ENCODE measurements around the gene C11orf52.
"Not testable (repeated sequence)": the region's sequence is repeated elsewhere in the genome, so short reads cannot be mapped to it uniquely, and the experiment has no call there.

Gene C11orf52, protein sequence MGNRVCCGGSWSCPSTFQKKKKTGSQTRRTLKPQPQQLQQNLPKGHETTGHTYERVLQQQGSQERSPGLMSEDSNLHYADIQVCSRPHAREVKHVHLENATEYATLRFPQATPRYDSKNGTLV

DNA sequence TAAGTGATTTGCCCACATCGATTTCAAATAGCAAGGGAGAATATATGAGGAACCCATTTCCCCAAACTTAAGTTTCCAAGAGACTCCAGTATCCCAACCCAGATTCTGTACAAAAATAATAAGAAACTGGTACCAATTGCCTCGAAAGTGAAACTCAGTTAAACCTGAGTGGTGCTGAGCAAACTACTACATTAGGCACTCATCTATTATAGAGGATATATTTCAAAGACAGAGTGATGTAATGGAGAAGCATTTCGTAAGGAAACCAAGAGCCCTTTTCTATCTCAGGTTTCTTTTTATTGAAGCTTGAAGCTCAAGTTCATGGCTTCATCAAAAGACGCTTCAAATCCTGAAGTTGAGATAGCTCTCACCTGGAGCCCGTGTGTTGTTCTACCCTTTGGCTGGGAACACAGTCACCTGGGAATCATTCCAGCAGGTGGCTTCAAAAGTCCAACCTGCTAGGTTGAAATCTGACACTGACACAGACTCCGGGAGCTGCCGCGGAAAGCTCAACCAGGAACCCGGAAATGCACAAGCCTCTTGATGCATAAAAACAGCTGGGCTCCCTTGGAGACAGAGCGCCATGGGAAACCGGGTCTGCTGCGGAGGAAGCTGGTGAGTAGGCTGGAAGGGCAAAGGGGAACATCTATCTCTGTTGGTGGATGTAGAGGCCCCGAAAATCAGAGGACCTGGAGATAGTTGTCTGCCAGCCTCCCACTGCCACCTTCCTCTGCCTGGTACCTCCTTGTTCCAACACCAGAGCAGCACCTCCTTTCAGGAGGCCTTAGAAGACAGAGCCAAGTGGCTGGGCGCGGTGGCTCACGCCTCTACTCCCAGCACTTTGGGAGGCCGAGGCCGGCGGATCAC is at the start of gene C11orf52:
TSS of gene C11orf52 (plus strand) at position 524 of the 867 bp plus-strand sequence. CDS start at position 584, 60 bp downstream.
- no peak for DNase-seq

DNA sequence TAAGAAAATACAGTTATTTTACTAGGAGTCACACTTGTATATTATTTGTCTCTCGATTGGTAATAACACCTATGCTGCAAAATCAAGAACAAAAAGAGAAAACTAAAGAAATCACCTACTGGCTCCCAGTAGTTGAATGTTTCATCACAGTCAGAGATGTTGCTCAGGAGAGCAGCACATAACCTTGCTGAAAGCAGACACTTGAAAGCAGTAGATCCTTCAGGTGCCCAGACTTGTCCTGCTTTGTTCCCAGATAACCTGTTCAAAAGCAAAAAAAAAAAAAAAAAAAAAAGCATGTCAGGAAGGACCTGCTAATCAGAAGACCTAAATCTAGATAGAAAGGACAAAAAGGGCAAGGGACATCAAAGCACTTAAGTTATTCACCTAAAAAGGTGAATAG is 48.6 kb upstream of the C11orf52 start:
- no peak for DNase-seq

DNA sequence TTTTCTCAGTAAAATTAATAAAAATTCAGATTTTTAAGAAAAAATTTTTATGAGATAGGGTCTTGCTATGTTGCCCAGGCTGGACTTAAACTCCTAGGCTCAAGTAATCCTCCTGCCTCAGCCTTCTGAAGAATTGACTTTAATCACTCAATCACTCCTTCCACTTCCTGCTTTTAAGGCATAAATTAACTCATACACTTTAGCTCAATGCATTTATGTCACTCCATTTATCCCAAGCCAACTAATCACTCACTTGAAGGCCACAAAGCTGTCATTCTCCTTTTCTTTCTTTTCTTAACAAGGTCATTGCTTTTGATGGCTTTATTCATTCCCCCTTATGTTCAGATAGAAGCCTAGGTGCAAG is 48.2 kb upstream of the C11orf52 start:
- no peak for DNase-seq

DNA sequence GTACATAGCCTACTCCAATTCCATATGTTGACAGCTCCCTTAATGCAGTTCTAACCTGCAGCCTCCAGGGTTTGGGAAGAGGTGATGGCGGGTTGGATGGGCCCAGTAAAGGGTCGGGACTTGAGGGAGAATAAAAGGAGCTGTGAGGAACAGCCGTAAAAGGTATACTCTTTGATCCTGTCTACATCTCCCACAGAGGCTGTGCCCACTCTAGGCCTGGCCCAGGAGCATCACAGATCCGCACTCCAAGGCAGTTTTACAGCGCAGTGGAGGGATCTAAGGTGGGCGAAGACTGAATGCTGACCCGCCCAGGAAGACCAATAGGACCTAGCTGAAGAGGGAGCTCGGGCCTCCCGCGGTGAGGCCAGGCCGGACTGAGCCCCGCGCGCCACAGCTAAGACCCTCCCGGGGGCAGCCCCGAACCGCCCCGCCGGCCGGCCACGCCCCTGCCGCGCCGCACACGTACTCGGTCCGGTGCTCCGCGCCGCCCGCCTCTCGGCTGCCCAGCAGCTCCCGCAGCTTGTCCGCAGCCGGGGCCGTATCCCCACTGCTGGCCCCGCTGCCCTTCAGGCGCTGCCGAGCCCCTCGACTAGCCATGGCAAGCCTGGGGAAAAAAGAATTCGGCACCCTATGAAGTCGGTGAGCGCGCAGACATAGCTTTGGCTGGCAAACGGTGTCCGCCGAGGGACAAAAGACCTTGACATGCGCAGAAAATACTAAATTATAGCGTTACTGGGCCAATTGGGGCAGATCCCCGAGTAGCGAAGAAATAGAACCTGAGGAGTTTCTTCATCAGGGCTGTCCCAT is 47.6 kb upstream of the C11orf52 start, which contains the start of gene ALG9:
TSS of gene ALG9 (minus strand) at position 696 of the 807 bp plus-strand sequence. CDS start at position 597, 99 bp downstream.
- DNase-seq: peak; percentile 93

DNA sequence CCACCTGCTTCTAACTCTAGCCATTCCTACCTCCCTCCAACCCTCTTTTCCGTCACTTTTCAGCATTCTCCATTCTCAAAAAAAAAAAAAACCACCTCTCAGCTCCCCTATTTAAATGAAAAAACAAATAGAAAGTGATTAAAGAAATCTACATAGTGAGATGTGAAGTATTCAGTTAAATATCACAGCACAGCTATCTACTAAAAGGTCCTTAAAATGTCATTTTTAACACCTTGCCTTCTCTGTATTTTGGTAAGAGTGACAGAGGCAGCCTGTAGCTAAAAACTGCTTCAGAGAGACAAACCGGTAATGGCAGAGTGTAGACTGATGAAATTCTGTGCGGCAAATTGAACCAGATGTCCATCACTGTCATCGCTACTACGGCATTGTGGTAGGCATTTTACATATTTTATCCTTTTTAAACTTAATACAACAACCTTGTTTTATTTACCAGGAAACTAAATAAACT is 47.0 kb upstream of the C11orf52 start:
- no peak for DNase-seq

DNA sequence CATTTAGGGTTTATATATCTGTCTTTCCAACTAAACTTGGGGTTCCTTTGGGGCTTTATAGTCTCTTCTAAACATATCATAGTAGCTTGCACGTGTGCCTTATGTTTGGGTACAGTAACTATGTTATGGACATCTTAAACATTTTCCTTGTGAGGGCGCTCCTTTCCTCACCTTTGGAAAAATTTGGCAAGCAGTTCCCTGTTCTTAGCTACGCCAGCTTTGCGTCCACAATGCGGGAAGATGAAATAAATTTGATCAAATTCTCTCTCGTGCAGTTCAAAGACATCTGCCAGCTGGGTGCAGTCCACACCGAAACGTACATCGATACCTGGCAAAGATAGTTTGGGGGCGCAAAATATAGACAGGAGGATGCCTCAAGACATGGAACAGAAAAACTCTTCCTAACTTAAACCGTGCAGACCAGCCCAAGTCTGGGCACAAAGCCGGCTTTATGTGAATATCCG is 40.3 kb upstream of the C11orf52 start:
- no peak for DNase-seq

DNA sequence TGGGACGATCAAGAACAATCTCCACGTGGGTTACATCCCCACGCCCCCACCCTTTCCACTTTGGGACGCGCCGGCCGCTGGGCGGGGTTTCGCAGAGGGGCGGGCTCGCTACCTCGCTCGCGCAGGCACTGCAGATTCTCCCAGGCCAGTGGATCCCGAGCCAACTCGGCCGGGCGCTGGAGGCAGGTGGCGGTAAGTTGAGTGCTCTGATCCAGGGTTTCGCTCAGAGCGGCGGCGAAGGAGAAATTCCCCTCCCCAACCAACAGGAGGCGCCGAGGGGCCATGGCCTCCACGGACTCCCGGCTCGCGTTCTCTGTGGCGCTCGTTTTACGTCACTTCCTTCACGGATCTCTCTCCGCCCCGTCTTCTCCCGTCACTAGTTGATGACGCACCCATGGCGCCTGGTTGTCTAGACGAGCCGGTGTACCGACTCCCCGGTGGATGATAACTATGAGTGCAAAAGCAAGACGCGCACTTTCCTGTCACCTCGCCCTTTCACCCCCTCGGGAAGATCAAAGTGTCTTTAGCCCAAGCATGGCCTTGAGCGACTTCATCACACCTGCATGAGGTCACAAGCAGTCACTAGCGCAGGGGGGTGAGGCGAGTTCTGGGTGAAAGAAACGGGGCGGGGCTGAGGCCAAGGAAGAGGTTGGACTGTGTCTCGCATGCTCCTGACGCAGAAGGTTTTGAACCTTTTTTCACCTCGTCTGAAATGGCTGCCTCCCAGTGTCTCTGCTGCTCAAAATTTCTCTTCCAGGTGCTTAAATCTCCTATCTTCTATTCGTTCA is 39.7 kb upstream of the C11orf52 start, which contains the start of the genes CFAP68 and FDXACB1:
TSS of gene CFAP68 (plus strand) at position 693 of the 788 bp plus-strand sequence. CDS start at position 713, 20 bp downstream.
TSS of gene FDXACB1 (minus strand) at position 317 of the 788 bp plus-strand sequence. CDS start at position 284, 33 bp downstream.
- peak; percentile 96 for DNase-seq

DNA sequence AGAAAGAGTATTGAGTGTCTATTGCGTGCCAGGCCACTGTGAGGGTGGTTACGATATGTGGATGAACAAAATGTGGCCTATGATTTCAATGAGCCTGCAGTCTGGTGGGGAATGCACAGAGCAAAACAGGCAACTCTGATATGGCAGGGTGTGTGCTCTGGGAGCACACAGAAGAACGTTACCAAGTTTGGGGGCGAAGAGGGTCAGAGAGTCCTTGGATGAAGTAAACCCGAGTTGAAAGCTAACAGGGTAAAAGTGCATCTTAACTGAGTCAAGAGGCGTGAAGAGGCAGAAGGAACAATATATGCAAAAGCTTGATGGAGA is 39.1 kb upstream of the C11orf52 start:
- DNase-seq: no peak

DNA sequence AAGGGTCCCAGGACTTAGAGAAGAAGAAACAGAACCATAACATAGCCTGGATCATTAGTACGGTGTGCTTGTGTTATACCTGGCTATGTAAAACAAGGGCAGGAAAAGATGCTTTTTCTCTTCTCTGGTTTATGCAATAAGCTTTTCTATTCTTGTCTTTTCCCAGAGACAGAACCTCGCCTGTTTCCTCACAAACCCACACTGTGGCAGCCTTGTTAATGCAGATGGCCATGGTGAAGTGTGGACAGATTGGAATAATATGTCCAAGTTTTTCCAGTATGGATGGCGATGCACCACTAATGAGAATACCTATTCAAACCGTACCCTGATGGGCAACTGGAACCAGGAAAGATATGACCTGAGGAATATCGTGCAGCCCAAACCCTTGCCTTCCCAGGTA is 36.5 kb upstream of the C11orf52 start:
- DNase-seq: no peak

DNA sequence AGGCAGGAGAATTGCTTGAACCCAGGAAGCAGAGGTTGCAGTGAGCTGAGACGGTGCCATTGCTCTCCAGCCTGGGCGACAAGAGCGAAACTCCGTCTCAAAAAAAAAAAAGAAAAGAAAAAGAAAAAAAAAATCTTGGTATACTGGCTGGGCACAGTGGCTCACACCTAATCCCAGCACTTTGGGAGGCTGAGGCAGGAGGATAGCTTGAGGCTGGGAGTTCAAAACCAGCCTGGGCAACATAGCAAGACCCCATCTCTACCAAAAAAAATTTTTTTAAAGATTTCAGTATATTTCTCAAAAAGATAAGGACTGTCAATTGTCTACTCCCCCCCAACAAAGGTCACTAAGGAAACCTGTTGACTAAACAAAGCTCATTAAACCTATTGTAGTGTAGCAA is 33.7 kb upstream of the C11orf52 start:
- not testable (repeated sequence) for DNase-seq

DNA sequence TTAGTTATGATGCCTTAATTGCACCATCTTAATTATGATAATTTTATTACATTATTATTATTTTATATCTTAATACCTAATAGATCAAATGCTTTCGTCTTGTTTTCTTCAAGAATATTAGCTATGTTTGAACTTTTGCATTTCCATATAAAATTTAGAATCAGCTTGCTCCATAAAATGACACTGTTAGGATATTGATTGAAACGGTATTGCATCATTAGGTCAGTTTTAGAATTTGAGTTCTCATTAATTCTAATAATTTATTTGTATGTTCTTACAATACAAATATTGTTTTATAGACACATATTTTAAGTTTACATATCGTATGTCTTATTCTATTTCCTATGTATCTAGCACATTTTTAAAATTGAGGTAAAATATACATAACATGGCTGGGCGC is 32.7 kb upstream of the C11orf52 start:
- DNase-seq: no peak

DNA sequence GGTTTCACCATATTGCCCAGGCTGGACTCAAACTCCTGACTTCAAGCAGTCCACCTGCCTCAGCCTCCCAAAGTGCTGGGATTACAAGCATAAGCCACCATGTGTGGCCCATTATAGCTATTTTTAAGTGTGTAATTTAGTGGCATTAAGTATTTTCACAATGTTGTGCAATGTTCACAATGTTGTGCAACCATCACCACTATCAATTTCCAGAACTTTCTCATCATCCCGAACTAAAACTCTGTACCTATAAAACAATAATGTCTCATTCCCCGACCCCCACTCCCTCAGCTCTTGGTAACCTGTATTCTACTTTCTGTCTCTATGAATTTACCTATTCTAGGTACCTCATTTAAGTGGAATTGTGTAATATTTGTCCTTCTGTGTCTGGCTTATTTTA is 31.9 kb upstream of the C11orf52 start:
- DNase-seq: no peak

DNA sequence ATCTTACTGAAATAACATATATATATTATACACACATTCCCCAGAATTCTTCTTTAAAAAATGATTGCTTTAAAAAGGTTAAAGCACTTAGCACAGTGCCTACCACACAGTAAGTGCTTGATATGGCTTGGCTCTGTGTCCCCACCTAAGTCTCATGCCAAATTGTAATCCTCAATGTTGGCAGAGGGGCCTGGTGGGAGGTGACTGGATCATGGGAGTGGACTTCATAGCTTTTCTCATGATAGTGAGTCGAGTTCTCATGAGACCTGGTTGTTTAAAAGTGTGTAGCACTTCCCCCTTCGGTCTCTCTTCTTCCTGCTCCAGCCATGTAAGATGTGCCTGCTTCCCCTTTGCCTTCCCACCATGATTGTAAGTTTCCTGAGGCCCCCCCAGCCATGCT is 13.3 kb upstream of the C11orf52 start:
- no peak for DNase-seq

DNA sequence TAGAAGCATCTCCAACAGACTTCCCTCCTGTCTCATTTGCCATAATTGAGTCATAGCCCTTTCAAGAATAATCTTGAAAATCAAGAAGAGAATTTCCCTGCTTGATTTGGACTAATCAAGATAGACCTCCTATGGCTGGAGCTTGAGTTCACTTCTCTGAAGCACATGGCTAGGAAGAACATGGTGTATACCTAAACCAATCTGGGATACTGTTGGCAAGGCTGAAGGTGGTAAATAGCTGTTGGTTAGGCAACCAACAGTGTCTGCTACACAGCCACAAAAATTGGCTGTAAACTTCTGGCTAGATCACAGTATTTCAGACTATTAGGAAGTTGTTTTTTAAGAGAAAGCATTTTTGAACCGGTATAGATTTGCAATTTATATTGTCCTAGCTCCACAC is 12.0 kb upstream of the C11orf52 start:
- no peak for DNase-seq

DNA sequence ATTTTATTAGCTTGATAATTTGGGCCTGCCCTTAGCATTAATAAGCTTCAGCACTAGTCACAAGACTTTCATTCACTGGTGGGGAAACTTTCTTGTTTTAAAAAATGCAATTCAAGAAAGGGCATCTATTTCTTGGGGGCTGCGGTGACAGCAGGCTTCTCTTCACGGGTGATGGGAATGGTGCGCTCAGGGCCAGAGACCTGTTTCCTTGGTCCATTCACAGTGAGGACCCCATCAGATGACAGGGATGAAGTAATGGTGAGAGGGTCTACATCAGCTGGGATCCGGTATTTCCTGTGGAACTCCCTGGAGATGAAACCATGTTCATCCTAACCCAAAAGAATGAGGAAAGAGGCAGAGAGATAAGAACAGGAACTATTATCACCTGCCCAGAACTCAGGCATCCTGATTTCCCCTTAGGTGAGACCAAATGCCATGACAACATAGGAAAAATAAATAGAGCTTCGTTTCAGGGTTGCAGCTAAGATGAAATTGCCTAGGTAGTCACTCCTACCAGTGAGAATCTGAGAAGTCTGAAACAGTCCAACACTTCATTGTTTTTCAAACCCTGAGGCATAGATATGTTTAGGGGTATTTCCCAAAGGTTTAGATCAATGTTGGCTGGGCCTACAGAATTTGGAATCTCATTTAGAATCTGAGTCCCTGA is 9.9 kb upstream of the C11orf52 start:
- DNase-seq: no peak

DNA sequence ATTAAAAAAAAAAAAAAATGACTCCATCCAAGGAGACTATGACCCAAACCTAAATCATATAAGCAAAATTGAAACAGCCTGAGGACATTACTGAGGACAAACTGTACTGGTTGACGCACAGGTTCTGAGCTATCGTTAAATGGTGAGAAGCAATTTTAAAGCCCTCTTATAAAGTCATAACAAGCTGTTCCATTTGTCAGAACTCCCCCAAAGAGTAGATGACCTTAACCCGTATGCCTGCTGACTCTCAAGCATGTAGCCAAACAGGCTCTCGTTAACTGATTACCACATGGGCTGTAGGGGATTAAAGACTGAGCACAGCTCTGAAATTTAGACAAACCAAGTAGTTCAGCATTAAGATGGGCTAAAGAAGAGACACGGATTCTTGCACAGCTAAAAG is 9.3 kb upstream of the C11orf52 start:
- DNase-seq: no peak

DNA sequence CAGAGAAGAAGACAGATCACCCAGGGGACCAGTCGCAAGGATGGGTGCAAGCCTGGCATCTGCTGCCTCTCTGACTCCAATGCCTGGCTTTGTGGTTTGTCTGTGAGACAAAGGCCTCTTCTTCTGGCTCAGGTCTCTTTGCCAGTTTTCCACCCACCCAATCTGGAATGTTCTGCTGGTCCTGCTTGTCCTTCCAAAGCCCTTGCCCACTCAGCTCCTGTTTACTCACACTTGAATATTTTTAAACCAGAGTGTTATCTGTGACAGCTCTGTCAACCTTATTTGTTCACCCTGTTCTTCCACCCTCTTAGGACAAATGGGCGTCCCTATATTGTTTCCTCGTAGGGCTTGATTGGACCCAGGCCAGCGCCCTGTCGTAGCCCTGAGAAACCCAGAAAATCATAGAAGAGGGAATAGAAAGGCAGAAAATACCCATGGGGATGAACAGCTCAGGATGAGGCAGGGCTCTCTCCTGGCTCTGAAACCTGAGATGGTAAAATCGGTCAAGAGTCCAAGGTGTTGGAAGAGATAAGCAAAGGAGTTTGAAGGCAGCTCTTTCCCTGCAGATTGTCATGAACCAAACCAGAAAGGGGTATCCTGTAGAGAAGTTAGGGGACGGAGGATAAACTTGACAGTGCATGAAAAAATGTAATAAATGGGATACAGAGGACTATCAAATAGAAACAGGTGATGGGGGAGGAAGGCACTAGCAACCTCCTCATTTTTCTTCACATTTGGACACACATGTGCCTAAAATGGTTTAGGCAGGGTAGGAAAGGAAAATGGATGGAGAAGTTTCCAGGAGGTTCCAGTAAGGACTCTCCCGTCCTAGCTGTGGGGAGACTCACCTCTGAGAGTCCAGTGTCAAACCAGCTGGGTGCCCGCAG is 7.8 kb upstream of the C11orf52 start:
- no peak for DNase-seq

DNA sequence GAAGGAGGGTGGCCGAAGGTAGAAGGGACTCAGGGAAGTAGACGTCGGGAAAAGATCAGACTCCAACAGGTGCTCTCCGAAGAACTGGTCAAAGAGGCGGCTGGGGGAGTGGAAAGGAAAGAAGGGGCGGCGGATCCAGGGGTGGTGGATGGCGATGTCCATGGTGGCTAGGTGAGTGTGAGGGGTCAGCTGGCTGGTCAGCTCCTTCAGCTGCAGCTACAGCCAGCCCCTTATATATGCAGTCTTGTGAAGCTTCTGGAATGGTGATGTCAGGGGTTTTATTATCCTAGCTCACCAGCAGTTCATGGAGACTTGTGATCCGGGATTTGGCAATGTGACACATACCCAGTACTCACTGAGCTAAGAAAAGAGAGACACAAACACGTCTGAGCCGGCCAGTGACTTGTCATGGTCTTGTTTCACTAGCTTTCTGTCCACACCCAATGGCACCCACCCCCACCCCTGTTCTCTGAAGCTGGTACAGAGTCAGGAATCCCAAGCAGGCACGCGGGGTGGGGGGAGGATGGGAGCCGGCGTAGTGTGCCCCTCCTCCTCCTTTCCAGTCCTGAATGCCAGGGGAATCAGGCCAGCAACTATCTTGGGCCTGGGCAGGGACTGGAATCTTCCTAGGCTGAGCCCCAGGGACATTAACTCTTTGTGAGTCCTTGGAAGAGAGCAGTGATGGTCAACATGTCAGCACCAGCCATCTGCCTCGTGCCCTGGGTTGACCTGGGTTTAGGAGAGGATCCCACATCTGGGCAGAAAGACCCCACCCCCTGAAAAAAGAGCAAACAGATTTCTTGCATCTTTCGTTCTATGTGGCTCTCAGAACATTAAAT is 6.9 kb upstream of the C11orf52 start, which contains the start of gene CRYAB:
TSS of gene CRYAB (minus strand) at position 208 of the 839 bp plus-strand sequence. CDS start at position 162, 46 bp downstream.
- no peak for DNase-seq

DNA sequence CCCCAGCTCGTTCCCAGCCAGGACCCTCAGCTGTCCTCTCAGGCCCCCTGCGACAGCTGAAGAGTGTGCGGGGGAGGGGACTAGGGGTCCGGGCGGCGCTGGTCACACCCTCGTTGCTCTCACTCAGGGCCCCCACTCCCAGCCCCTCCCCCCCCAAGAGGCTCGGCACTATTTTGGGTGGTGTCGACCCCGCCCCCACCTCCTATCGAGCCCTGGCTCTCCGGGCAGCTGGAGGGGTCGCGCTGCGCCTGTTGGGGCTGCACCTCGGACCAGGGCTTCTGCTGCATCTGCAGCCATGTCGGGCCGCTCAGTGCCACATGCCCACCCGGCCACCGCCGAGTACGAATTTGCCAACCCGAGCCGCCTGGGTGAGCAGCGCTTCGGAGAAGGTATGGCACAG is 6.2 kb upstream of the C11orf52 start, which contains the start of gene HSPB2:
TSS of gene HSPB2 (plus strand) at position 200 of the 400 bp plus-strand sequence. CDS start at position 296, 96 bp downstream.
- DNase-seq: no peak

Data from CD4-positive, alpha-beta T cell treated with Interleukin-12 subunit alpha and Interleukin-12 subunit beta, for 1 hour (primary cell).